ENCODE data around the gene ARL16.

The ARL16 gene

DNA sequence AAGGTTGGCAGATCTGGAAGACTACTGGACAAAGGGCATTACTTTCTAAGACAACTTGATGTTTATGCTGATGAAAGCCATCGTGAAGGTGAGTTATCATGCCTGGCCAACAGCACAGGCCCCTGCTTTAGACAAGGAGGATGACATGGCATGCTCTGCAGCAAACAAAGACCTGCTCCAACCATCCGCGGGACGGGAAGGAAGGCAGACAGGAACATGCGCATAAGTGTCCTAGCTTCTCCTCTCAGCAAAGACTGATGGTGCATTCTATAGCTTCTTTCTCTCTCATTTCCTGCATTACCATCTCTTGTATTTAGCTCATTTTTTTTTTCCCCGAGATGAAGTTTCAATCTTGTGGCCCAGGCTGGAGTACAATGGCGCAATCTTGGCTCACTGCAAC is 52.1 kb downstream of the ARL16 start:
- in situ Hi-C loops (cut with HindIII; ENCODE audit: low pct_ligation_motif_present, low pct_unique_long_range_greater_than_20kb, low sequenced_read_pairs), result no loop called here
- no peak for DNase-seq

Data from ACHN (cell line).